Effector memory CD4-positive, alpha-beta T cell (primary cell): ENCODE data around the gene METTL26.

Source experiments
- DNase-seq, 3 donors: peaks; one replicate each; pipeline ENCODE4 v3.0.0-alpha.2; 2020
- H3K27ac ChIP-seq: 2 replicates; pipeline ENCODE4 v1.7.0; 2013; ENCODE audit warnings: mild to moderate bottlenecking, low read length, moderate library complexity; ENCODE audit not compliant: insufficient read depth, poor library complexity, severe bottlenecking
- H3K27me3 ChIP-seq: replicated peaks from 2 replicates; pipeline ENCODE4 v1.7.0; 2013; ENCODE audit warnings: mild to moderate bottlenecking, low read length; ENCODE audit not compliant: insufficient read depth, control insufficient read depth, poor library complexity, severe bottlenecking
- H3K36me3 ChIP-seq: 2 replicates; pipeline ENCODE4 v1.7.0; 2013; ENCODE audit warnings: mild to moderate bottlenecking, low read length, moderate library complexity; ENCODE audit not compliant: control insufficient read depth, insufficient read depth
- H3K4me1 ChIP-seq: 2 replicates; pipeline ENCODE4 v1.7.0; 2013; ENCODE audit warnings: low read length, mild to moderate bottlenecking; ENCODE audit not compliant: control insufficient read depth, insufficient read depth, poor library complexity, severe bottlenecking
- H3K4me3 ChIP-seq: 2 replicates; pipeline ENCODE4 v1.7.0; 2013; ENCODE audit warnings: low read length, low read depth, mild to moderate bottlenecking; ENCODE audit not compliant: insufficient read depth, poor library complexity, severe bottlenecking
- H3K9me3 ChIP-seq: 2 replicates; pipeline ENCODE4 v1.7.0; 2013; ENCODE audit warnings: mild to moderate bottlenecking, low read length, moderate library complexity; ENCODE audit not compliant: control insufficient read depth

The METTL26 gene

DNA sequence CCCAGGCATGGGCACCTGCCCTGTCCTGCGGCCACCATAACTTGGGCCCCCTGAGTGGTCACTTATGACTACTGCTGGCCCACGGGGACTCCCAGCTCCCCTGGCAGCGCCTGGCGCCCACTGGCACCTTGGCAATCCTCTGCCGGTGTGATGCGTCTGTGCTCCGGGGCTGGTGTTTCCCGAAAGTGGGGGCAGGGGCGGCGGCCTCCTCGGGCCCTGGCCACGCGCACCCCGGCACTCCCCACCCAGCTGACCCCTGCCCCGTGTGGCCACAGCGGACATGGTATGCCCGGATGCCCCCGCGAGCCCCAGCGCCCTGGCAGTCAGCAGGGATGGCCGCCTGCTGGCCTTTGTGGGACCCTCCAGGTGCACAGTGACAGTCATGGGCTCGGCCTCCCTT is 21.4 kb upstream of the METTL26 start:
- no peak for DNase-seq
- Histone ChIP-seq H3K4me1 (no peaks in the 10 kb centered on the region), H3K9me3 (no peaks in the 10 kb centered on the region), H3K4me3 (no peak overlapping the region), H3K27me3 (no peaks in the 10 kb centered on the region), H3K36me3 (no peaks in the 10 kb centered on the region), H3K27ac (no peak overlapping the region)

DNA sequence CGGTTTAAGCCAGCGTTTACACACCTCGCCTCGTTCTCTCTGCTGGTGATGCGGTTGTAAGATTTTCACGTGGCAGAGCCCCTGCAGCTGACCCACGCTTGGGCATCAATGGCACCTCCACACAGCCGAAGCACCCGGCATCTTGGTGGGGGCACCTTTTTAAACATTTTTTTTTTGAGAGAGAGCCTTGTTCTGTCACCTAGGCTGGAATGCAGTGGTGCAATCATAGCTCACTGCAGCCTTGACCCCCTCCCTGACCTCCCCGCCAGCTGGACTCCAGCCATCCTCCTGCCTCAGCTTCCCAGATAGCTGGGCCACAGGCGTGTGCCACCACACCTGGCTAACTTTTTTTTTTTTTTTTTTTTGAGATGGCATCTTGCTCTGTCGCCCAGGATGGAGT is 17.9 kb upstream of the METTL26 start:
- no peaks in the 10 kb centered on the region for H3K9me3 ChIP-seq
- no peak overlapping the region for H3K27ac ChIP-seq
- no peaks in the 10 kb centered on the region for H3K27me3 ChIP-seq
- DNase-seq: no peak
- peaks cover 7% of the 10 kb centered on the region for H3K4me1 ChIP-seq
- H3K36me3 ChIP-seq: no peaks in the 10 kb centered on the region
- H3K4me3 ChIP-seq: no peak overlapping the region

DNA sequence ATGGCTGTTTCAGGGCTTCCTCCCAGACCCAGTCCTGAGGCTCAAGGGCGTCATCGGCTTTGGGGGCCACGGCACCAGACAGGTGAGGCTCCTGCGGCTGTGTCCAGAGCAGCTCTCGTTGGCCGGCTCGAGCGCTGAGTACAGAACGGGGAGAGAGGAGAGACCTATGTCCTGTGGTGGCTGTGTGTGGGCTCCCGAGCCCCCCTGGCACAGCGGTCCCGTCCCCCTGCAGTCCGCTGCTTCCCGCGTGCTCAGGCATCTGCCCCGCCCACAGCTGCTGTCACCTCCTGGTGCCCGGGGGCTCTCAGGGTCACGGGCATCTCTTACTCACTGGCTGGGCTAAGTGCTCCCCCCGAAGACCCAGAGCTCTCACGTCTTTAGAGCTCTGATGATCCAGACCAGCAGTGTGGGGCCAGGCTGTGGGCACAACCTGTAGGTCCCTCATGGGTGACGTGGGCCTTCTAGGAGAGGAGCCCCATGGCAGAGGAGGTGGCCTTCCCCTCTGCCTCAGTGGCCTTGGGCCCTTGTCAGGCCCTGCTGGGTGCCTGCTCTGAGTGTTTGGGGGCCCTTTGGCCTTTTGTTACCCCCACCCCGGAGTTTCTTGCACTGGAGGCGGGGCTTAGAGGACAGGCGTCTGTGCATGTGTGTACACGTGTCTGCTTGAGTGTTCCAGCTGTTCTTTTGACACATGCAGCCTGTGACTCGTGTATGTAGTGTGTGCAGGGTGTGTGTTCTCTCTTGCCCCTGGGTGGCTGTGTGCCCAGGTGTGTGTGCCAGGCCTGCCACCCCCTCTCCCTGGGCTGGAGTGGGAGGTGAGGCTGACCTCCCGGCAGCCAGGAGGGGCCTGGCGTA is 16.6 kb upstream of the METTL26 start:
- H3K4me3 ChIP-seq: no peak overlapping the region
- no peaks in the 10 kb centered on the region for H3K27me3 ChIP-seq
- no peaks in the 10 kb centered on the region for H3K9me3 ChIP-seq
- no peak for DNase-seq
- H3K27ac ChIP-seq: no peak overlapping the region
- H3K36me3 ChIP-seq: no peaks in the 10 kb centered on the region
- peaks cover 18% of the 10 kb centered on the region for H3K4me1 ChIP-seq

DNA sequence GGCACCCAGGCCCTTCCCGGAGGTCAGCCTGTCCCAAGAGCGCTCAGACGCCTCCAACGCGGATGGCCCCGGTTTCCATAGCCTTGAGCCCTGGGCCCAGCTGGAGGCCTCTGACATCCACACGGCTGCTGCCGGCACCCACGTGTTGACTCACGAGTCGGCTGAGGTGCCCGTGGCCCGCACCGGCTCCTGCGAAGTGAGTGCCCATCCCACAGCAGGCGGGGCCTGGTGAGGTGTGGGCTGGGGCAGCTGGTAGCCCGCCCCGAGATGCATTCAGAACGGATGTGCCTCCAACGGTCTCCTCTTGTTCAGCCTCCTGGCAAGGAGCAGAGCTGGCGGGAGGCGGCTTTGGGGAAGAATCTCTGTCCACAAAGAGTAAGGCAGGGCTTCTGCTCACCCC is 15.7 kb upstream of the METTL26 start:
- Histone ChIP-seq H3K36me3 (no peaks in the 10 kb centered on the region), H3K4me1 (peaks cover 21% of the 10 kb centered on the region), H3K9me3 (no peaks in the 10 kb centered on the region), H3K4me3 (no peak overlapping the region), H3K27me3 (no peaks in the 10 kb centered on the region), H3K27ac (no peak overlapping the region)
- DNase-seq: no peak

- no peaks in the 10 kb centered on the region for H3K36me3 ChIP-seq
- peaks cover 21% of the 10 kb centered on the region for H3K4me1 ChIP-seq
- H3K27ac ChIP-seq: peak overlapping the region; percentile 91
- no peaks in the 10 kb centered on the region for H3K9me3 ChIP-seq
- H3K27me3 ChIP-seq: no peaks in the 10 kb centered on the region
- peak overlapping the region; percentile 64 for H3K4me3 ChIP-seq
- DNase-seq: no peak
These were observed 13.5 kb upstream of the METTL26 start for GRCh38 chr16:649631-650030.

DNA sequence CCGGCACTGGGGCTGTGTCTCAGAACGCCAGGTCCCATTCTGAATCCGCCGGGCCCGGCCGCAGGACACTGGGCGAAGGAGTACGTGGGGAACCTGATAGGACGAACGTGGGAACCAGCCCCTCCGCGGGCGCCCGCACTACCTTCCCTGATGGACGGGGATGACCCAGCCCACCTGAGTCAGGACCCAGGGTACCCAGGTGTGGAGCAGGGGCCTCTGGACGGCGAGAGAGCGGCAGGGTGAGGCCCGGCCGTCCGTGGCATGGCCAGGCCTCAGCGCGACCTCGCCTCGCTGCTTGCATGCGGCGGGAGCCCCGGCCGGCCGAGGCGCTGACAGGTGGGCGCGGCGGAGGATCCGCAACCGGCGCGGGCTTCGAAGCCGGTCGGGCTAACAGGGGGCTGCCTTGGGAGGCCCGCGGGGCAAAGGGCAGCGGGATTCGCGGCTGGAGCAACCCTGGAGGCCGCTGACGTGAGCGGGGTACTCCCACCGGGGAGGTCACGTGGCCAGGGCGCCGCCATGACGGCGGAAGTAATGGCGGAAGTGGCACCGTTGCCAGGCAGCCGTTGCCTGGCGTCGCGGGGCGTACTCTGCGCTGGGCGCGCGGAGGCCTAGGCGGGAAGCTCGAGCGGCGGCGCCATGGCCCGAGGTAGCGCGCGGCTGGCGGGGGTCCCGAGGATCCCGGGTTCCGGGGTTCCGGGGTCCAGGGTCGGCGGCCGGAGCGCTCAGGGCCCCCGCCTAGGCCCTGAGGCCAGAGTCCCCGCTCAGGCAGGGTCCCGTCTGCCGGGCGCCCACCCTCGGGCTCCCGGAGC is 12.9 kb upstream of the METTL26 start, which contains the start of gene WDR90:
Gene WDR90 (plus strand): TSS at position 585 of the 809 bp plus-strand sequence. CDS start 52 bp downstream, at position 637.
- Histone ChIP-seq H3K27me3 (no peaks in the 10 kb centered on the region), H3K4me1 (peaks cover 21% of the 10 kb centered on the region), H3K36me3 (no peaks in the 10 kb centered on the region)

DNA sequence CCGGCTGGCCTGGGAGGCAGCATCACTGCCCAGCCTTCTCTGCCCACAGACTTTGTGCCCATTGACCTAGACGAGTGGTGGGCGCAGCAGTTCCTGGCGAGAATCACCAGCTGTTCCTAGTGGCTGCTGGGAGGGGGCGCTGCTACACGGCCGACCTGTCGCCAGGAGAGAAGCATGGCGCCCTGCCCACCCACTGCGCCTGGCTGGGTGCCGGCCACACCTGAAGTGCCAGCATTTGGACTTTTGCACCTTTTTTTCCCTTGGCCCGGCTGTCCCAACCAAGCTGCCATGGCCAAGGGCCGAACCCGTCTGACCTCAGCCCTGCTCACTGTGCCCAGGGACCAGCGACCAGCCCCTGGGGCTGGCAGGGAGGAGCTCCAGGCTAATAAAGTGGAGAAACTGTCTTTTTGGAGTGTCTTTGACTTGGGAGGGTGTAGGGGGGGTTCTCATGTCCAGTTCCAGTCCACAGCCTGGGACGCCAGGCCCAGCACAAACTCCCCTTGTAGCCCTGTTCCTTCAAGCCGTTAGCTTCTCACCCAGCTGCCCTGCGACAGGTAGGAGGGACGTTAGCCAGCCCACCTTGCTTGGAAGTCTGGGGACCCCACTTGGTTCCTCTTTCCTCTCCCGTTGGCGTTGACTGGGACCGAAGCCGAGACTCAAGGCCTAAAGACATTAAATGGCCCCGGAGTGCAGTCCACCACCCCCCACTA is 12.1 kb upstream of the METTL26 start:
- Histone ChIP-seq H3K36me3 (no peaks in the 10 kb centered on the region), H3K4me3 (peak overlapping the region; percentile 64), H3K27ac (peak overlapping the region; percentile 91), H3K27me3 (no peaks in the 10 kb centered on the region), H3K4me1 (peaks cover 21% of the 10 kb centered on the region), H3K9me3 (no peaks in the 10 kb centered on the region)
- DNase-seq: no peak

More for the DNA sequence above, 12.9 kb upstream of the METTL26 start, which contains the start of gene WDR90:
- Histone ChIP-seq H3K4me3 (peak within 1 kb of the TSS; percentile 64), H3K27ac (peak within 1 kb of the TSS; percentile 91), H3K9me3 (no peaks in the 10 kb centered on the region)
- DNase-seq: peak; percentile 85 to 91 (median 86)

GRCh38 chr16:647173-647902 is 11.2 kb upstream of the METTL26 start:
- Histone ChIP-seq H3K4me1 (peaks cover 24% of the 10 kb centered on the region), H3K4me3 (no peak overlapping the region), H3K27ac (no peak overlapping the region)

GRCh38 chr16:646679-647172 is 10.6 kb upstream of the METTL26 start:
- Histone ChIP-seq H3K4me1 (peaks cover 24% of the 10 kb centered on the region), H3K4me3 (no peak overlapping the region)

More at GRCh38 chr16:647173-647902, 11.2 kb upstream of the METTL26 start:
- no peaks in the 10 kb centered on the region for H3K27me3 ChIP-seq
- no peak for DNase-seq
- no peaks in the 10 kb centered on the region for H3K36me3 ChIP-seq
- no peaks in the 10 kb centered on the region for H3K9me3 ChIP-seq

More at GRCh38 chr16:646679-647172, 10.6 kb upstream of the METTL26 start:
- Histone ChIP-seq H3K27me3 (no peaks in the 10 kb centered on the region), H3K36me3 (no peaks in the 10 kb centered on the region), H3K9me3 (no peaks in the 10 kb centered on the region), H3K27ac (no peak overlapping the region)
- no peak for DNase-seq
